GM11168 (cell line): Measurements from ENCODE around the gene HJV.

Source experiments
- in situ Hi-C: fragments of 300-500 bp; cut with MboI; formaldehyde crosslinking; loops from one replicate; pipeline ENCODE4 v1.12.0; 2022; ENCODE audit warnings: low sequenced_read_pairs; ENCODE audit not compliant: unreplicated experiment

Gene HJV

DNA sequence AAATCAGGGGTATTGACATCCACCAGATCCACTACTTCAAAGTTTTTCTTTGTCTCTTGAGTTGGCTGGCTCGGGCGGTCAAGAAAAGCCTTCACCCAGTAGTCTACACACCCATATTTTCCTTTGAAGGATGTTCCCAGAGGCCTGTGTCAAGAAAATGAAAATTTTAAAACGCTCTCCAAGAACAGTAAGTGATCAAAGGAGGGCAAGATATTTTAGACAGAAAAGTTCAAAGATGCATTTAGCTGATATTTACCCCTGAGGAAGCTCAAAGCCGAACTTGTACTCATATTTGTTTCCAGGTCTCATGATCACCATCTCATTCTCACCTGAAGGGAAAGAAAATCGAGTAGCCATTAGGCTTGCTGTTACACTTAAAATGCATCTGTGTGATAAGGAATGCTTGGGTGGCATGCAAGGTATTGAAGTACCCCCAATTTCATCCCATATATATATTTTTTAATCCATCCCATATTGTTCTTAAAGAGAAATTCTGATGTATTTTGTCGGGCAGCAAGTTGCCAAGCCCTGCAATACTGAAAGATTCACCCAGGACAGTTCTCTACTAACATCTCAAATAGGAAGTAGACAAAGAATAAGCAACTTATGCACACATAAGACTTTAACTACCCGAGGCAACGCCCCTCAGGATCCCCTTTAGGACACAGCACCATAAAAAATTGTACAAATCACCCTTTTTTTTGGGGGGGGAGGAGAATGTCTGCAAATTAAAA is 26.2 kb downstream of the HJV start:
- in situ Hi-C loops = no loop called here

DNA sequence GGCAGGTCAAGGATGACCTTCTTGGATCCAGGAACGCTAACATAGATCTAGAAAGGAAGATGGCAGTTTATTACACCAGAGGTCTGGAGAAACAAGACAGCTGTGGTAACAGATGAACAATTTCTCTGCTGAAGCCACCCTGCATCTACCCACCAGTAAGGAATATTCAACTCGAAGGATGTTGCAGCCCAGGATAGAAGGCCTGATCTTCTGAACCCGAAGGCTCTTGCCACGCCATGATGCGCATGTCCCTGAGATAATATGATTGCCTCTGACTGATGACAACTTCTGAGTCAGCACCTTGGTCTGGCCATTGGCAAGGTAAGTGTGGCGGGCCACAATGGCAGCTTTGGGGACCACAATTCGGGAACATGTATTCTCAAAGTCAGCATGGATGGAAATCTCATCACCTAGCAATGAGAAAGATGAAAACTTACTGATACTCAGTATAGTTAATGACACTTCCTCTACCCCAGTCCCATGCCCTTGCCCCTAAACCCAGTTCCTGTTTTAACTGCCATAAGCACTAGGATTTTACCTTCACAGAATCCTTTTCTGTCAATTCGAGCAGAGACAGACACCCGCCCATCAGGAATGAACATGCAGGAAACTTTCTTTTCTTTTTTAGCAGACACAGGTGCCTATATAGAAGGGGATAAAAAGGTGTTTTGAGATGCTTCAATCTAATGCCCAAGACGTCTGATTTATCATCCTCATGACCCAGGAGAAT is 27.0 kb downstream of the HJV start:
- in situ Hi-C loops = no loop called here

DNA sequence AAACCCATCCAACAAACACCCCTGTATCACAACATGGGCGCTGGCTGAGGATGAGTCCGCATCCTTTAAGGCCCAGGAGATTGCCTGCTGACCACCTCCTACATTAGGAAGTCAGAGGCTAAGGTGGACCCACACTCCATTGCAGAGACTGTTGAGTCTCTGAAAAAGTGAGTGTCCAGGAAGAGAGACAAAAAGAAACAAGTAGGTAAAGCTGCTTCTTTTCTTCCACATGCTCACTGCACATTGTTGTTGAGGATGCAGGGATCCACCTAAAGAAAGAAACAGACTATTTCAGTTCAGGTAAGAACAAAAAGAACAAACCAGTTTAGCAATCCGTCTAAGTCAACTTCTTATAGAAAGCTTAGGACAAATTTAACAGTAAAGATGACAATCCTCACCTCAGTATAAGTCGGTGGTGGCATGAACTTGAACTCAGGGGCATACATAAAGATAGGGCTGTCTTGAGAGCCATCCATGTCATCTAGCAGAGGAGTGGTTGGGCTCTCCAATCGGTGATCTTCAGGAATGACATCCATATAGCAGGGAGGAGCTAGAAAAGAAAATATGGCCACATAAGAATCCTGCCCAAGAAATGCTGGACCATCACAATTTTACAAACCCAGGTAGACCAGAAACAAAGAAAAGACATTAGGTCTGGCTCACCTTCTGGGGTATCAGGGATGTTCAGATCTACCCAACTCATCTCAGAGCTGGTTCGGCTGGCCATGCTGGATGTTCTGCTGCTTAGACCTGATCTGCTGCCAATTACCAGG is 27.7 kb downstream of the HJV start:
- in situ Hi-C loops = no loop called here

DNA sequence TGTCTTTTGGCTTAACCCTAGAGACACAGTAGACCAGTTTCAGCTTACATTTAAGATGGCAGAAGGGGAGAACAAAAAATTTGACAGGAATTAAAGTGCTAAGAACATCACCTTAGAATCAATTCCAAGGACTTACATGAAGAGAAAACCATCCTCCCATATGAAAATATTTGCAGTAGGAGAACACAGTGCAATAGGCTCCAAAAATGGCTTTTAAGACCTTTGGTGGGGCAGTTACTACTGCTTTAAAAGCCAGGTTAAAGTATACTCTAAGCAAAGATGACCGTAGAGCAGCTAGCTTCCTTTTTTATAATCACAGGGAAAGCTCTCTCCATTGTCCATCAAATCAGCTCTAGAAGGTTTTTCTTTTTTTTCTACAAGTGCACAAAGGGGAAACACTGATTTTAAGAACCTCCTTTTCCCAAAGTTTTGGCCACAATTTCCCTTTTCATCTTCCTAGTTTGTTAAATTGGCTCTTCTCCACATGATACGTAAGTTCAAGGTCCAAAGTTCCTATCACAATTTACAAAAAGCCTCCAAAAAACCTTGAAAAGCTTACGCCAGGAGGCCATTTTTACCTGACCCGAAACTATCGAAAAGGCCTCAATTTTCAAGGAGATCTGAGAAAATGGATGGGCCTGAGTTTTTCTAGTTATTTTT is 28.4 kb downstream of the HJV start:
- in situ Hi-C loops = no loop called here

DNA sequence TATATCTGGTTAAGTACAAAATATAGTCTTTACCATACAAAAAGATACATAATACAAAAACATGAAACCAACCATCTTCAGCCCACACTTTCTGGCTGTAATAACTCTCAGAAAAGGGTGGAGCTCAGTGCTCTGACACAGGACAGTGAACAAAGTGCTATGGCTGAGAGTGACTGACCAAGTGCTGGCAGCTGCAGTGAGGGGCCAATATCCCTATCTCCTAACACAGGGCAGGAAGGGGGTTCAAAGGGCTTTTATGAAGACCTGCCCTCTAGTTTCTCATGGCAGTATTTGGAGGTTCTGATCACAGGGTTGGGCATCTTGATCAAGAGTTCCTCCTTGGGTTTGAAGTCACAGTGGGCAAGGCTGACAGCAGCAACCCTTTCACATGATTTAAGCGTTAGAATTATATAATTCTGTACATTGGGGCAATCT is 29.0 kb downstream of the HJV start:
- in situ Hi-C loops = no loop called here

DNA sequence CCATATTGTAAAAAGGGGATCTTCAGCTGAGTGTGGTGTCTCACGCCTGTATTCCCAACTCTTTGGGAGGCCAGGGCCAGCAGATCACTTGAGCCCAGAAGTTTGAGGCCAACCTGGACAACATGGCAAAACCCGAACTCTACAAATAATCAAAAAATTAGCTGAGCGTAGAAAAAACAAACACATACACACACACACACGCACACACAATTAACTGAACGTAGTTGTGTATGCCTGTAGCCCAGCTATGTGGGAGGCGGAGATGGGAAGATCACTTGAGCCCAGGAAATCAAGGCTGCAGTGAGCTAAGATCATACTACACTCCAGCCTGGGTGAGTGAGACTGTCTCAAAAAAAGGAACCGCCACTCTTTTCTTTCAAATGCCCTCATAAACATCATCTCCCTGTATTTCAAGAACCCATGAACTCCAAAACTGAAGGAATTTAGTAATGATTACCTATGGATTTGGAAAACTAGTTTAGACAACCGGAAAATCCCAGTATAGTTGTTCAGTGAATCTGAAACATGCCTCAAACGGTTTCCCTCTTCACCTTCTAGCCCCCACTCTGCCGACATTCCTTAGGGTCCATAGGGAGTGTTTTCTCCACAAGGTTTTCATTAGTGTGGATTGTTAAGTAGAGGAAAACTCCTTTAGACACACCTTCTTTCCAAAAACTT is 29.7 kb downstream of the HJV start:
- in situ Hi-C loops = no loop called here

DNA sequence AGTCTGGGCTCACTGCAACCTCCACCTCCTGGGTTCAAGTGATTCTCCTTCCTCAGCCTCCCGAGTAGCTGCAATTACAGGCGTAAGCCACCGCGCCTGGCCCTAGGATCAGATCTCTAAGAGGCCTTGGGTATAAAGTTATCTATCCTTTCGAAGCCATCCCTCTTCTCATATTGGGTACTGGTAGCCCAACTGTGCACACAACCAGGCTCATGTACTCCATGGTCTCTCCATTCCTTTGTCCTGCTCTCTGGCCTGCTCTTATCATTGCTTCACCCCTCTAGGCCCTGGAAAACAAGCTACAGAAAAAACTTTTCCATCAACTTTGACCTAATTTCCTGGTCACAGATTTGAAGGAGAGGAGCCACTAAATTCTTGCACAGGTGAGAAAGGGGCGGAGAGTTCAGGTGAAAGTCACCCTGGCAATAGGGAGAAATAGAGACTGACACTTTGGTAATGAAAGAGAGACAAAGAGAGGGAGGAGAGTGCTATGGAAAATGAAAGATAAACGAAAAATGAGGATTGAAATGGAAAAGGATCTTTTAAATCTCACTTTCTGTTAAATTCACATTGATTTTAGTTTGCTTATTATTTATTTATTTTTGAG is 31.2 kb downstream of the HJV start:
- in situ Hi-C loops = no loop called here

DNA sequence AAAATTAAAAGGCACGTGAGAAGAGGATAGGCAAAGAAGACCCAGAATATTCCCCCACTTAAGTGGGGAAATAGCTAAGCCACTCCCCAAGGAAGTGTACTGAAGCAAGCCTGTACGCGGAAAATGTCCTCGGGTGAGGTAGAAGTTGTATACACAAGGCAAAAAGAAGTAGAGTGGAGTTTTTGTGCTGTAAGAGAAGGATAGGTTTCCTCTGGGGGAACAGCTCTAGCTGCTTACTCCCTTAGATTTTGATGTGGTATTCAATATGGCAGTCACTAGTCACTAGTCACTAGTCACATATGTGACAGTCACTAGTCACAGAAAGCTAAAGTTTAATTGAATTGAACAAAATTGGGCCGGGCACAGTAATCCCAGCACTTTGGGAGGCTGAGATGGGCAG is 32.8 kb downstream of the HJV start:
- in situ Hi-C loops = no loop called here

DNA sequence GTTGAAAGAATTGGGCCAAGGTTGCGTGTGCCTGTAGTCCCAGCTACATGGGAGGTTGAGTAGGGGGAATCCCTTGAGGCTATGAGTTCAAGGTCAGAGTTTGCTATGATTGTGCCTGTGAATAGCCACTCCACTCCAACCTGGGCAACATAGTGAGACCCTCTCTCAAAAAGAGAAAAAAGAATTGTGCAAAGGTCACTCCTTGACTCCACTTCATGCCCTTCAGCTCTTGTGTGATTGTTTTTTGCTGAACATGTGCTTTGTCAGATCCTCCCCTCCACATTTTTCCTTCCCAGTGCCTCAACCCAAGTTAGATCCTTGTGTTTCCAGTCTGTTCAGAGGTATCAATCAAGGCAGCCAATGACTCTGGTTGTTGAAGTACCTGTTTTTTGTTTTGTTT is 33.6 kb downstream of the HJV start:
- in situ Hi-C loops = no loop called here

DNA sequence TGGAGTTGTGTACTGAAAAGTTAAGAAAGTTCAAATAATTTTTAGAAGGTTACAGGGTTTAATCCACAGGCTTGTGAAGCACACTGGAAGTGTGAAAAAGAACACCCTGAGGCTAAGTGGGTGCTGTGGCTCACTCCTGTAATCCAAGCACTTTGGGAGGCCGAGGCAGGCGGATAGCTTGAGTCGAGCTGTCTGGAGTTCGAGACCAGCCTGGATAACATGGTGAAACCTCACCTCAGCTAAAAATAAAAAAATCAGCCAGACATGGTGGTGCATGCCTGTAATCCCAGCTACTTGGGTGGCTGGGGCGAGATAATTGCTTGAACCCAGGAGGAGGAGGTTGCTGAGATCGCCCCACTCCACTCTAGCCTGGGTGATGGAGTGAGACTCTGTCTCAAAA is 35.0 kb downstream of the HJV start:
- in situ Hi-C loops = no loop called here

DNA sequence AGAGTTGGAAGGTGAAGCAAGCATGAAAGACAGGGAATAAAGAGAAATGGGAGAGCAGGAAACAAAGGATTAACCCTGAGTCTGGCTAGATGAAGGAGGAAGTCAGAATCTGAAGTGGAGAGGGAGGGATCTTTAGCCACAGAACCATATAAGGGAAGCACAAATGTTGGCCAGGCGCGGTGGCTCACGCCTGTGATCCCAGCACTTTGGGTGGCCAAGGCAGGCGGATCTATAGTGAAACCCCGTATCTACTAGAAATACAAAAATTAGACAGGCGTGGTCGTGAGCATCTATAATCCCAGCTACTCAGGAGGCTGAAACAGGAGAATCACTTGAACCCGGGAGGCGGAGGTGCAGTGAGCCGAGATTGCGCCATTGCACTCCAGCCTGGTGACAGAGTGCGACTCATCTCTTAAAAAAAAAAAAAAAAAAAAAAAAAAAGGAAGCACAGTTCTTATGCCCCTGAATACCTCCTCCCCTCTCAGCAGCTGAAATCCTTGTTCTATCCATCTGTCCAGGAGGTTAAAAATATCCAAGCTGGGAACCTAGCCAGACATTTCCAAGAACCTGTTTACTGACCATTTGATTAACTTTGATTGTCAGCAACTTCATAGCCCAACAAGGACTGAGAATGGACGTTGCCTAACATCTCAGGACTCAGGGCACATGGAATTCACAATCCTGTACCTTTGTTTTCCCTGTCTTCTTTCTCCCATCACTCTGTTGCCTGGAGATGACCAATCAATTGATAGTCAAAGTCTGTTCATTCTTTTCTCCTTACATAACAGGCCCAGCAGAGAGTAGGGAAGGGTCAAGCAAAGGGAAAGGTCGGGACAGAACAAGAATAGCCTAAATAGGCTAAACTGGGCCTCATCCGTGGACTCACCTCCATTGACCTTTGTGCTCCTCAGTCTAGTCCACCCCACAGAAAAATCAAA is 35.8 kb downstream of the HJV start:
- in situ Hi-C loops = no loop called here

DNA sequence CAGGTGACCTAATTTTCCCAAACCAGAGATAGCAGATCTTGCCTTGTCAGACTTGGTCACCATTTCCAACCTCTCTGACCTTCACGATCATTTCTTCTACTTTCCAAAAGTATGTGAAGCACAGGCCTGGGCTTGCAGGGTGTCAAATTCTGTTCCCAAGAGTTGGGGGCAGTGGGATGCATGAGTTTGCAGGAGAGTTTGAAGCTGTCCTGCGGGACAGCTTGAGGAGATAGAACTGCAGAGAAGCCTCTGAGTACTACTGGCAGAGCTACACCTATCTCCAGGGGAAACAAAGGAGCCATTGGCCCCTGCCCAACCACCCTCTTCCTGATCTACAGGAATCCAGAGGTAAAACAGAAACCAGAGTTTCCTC is 36.4 kb downstream of the HJV start:
- in situ Hi-C loops = no loop called here

DNA sequence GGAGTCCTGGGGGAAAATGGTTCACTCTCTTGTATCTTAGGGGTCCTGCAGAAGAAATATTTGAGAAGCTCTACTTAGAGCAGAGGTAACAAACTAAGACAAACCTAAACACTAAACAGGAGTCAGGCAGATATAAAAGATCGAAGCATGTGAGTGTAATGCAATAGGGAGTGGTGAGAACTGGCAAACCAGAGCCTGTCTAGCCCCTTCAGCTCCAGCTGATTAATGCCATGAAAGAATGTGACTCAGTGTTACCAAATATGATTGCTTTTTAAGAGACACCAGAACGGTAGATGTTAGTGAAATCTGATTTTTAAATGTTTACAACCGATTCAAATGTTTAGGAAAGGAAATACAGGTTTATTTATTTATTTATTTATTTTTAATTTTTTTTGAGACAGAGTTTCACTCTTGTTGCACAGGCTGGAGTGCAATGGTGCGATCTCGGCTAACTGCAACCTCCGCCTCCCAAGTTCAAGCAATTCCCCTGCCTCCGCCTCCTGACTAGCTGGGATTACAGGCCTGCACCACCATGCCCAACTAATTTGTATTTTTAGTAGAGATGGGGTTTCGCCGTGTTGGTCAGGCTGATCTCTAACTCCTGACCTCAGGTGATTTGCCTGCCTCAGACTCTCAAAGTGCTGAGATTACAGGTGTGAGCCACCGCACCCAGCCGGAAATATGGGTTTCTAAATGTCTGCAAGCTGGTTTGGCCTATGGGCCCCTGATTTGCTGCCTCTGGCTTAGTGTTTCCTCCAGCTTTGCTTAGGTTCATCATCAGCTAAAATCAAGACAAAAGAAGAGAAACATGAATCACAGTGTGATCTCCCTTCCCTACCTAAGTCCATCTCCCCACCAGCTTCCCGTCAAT is 37.3 kb downstream of the HJV start:
- in situ Hi-C loops = no loop called here

DNA sequence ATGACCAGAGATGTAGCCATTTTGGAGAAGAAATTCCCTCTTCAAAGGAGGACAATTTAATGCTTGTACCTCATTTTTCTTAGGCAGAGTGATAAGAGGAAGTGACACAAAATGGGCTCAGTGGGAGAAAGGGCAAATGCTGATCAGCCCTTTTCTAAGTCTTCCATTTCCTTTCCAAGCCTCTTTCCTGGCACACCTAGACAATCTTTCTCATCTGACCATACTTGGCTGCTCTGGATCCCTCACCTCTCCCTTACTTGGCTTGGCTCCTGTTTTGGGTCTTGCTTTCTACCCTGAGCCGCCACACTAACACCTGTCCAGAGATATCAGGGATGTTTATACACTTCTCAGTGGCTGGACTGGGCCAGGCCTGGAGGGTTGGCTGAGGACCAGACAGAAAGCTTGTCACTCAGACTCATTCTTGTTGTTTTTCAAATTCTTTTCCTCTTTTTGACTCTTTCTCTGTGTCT is 38.3 kb downstream of the HJV start:
- in situ Hi-C loops = no loop called here

DNA sequence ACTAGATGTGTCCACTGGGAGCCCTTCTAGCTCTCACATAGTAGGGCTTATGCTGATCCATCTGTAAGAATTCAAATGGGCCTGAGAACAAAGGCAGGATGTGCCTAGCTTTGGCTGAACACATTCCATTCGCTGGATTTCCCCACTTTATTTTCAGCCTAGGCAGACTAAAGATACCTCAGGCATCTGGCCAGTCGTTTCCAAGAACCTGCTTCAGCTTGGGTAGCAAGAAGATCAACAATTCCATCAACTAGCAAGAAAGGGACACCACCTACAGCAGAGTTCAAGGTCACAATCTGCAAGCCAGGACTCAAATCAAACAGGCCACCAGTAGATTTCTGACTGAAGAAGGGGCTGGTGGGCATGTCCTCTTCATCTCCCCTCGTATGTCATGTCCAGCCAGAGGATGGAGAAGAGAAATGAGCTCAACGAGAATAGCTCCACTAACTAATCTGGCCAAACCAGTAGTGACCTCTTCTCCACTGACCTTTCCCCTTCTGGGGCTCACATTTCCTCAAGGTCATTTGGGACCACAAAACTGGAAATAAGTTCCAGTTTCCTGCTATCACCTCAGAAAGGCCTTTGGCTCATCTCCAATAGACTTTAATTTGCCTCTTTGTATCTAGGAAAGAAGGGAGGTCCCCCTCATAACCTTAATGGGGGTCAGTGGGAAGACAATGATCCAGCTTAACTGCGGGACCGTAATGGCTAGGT is 39.4 kb downstream of the HJV start:
- in situ Hi-C loops = no loop called here

DNA sequence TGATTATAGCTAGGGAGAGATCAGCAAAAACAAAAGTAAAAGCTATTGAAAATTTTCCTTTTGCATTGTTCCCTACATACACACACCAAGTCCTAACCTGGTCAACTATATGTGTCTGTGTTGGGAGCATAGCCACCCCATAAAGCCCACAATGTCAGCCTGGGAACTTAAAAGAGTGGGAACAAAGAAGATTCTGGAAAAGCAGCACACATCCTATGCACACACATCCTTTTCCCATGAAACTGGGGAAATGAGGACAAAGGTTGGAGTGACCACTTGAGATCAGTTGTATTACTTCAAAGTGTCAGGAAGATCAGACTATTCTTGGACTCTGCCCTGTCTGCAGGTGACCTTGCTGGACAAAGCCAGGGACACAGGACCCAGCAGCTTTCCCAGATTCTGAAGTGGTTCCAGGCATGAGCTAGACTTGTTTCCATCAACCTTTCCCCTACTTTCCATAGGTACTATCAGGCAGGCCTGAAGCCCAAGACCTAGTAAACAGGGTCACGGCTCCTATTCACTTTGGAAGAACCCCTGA is 41.0 kb downstream of the HJV start:
- in situ Hi-C loops = no loop called here
